Measurements from ENCODE around the gene SEMA6B.

- TF ChIP-seq TEAD4 (IDR thresholded peaks at IDR 0.05; ENCODE audit: borderline replicate concordance, insufficient read depth), result no peak
- TF ChIP-seq CTCF (IDR thresholded peaks at IDR 0.05), result no peak
- TF ChIP-seq RAD21 (IDR thresholded peaks at IDR 0.05; ENCODE audit: low read length), result no peak
Measured at GRCh38 chr19:4570402-4570801, 10.9 kb upstream of the SEMA6B start.
